A549 (cell line): ENCODE measurements around the gene EEF2KMT. TPM values are rescaled to one million over a fixed set of nuclear protein-coding genes. Genes with fewer than 3 reads are reported as not detected.
"Not testable (repeated sequence)": the region's sequence is repeated elsewhere in the genome, so short reads cannot be mapped to it uniquely, and the experiment has no call there.

Source experiments
- ATAC-seq, 2 experiments: fragments of 200-7000 bp in 1 of 2; fragments of >200 bp in 1 of 2; cut with Nextera tagmentation in 1 of 2; cut with Tn5 transposase in 1 of 2; 3 replicates each; pipeline versions ENCODE4 v1.8.0 to v1.9.1; 2018 to 2020; ENCODE audit warnings: mild to moderate bottlenecking in 1 of 2, moderate library complexity in 1 of 2
- CTCF ChIA-PET: fragments of 300-600 bp; sonication (Branson Sonifier 250); formaldehyde crosslinking; extraction: SDS; loops from one replicate; lab custom pipeline; 2021; ENCODE audit warnings: antibody characterized with exemption, inconsistent platforms; lab: Yijun Ruan, JAX
- POLR2A ChIA-PET: fragments of 350-600 bp; formaldehyde crosslinking; extraction: SDS; loops from one replicate; lab custom pipeline; 2021; ENCODE audit warnings: antibody characterized with exemption, inconsistent platforms; lab: Yijun Ruan, JAX
- DNase-seq, 2 experiments: peaks; one replicate each; pipeline versions ENCODE4 v3.0.0 to v3.0.0-alpha.2; 2011 to 2016; ENCODE audit warnings: low read depth in 1 of 2, low spot score in 1 of 2
- FAIRE-seq: peaks from 2 replicates; lab custom pipeline; 2011; peaks lifted over from hg19 to GRCh38; lab: Jason Lieb, UNC
- H3K27ac ChIP-seq, 2 experiments: fragments of >200 bp; sonication (Bioruptor Twin); formaldehyde crosslinking; 3 replicates each; pipeline ENCODE4 v1.5.1; 2016 to 2017
- H3K4me1 ChIP-seq: fragments of >200 bp; sonication (Bioruptor Twin); formaldehyde crosslinking; 3 replicates; pipeline ENCODE4 v1.6.1; 2016
- H3K4me2 ChIP-seq: fragments of >200 bp; sonication (Bioruptor Twin); formaldehyde crosslinking; 3 replicates; pipeline ENCODE4 v1.6.1; 2016
- H3K4me3 ChIP-seq: fragments of >200 bp; sonication (Bioruptor Twin); formaldehyde crosslinking; 3 replicates; pipeline ENCODE4 v1.5.1; 2016
- H3K9me3 ChIP-seq: fragments of >200 bp; sonication (Bioruptor Twin); formaldehyde crosslinking; 3 replicates; pipeline ENCODE4 v1.6.1; 2016
- CBX2 ChIP-seq: fragments of 200-600 bp; sonication (generic); IDR thresholded peaks from 2 replicates; pipeline ENCODE4 v1.6.1; 2016; ENCODE audit warnings: low read depth, mild to moderate bottlenecking, borderline replicate concordance
- CEBPB ChIP-seq, 2 experiments: fragments of >200 bp in 1 of 2; sonication (Bioruptor Twin) in 1 of 2; formaldehyde crosslinking in 1 of 2; IDR thresholded peaks; 2 replicates each; pipeline ENCODE4 v1.6.1; 2012 to 2016
- CHD4 ChIP-seq: fragments of 200-600 bp; sonication (generic); IDR thresholded peaks from 2 replicates; pipeline ENCODE4 v1.6.1; 2016; ENCODE audit warnings: antibody characterized with exemption, mild to moderate bottlenecking, borderline replicate concordance
- CTCF ChIP-seq: fragments of >200 bp; sonication (Bioruptor Twin); formaldehyde crosslinking; IDR thresholded peaks from 3 replicates; pipeline ENCODE4 v1.5.1; 2016
- EHMT2 ChIP-seq: fragments of 200-600 bp; sonication (generic); IDR thresholded peaks from 2 replicates; pipeline ENCODE4 v1.6.1; 2016; ENCODE audit warnings: antibody characterized with exemption, low read depth, mild to moderate bottlenecking, moderate library complexity
- ESRRA ChIP-seq: fragments of 150-350 bp; IDR thresholded peaks from 2 replicates; pipeline ENCODE4 v1.6.1; 2014; ENCODE audit warnings: mild to moderate bottlenecking, low read length, borderline replicate concordance
- GATA3 ChIP-seq: IDR thresholded peaks from 2 replicates; pipeline ENCODE4 v1.6.1; 2012; ENCODE audit warnings: borderline replicate concordance
- HDAC2 ChIP-seq: fragments of 200-600 bp; sonication (generic); IDR thresholded peaks from 2 replicates; pipeline ENCODE4 v1.6.1; 2016
- HOXB13 ChIP-seq: fragments of 250-450 bp; sonication (Bioruptor Pico); IDR thresholded peaks from 2 replicates; pipeline ENCODE4 v1.5.0; 2020; ENCODE audit warnings: low read depth, mild to moderate bottlenecking, moderate library complexity
- JUN ChIP-seq, 2 experiments: fragments of >200 bp; sonication (Bioruptor Twin); formaldehyde crosslinking; IDR thresholded peaks; 2 replicates in 1 of 2; 3 replicates in 1 of 2; pipeline ENCODE4 v1.6.1; 2016 to 2017
- KDM5A ChIP-seq: fragments of 200-600 bp; sonication (generic); IDR thresholded peaks from 2 replicates; pipeline ENCODE4 v1.6.1; 2016; ENCODE audit warnings: antibody characterized with exemption, mild to moderate bottlenecking
- MAFK ChIP-seq: fragments of 450-650 bp; IDR thresholded peaks from 2 replicates; pipeline ENCODE4 v1.6.1; 2014; ENCODE audit not compliant: partially characterized antibody
- NR3C1 ChIP-seq: fragments of >200 bp; sonication (Bioruptor Twin); formaldehyde crosslinking; IDR thresholded peaks from 3 replicates; pipeline ENCODE4 v1.6.1; 2017
- PHF8 ChIP-seq: fragments of 200-600 bp; sonication (generic); IDR thresholded peaks from 2 replicates; pipeline ENCODE4 v1.6.1; 2016; ENCODE audit warnings: low read depth, mild to moderate bottlenecking, antibody characterized with exemption, moderate library complexity, borderline replicate concordance
- RARB ChIP-seq: fragments of 250-450 bp; sonication (Bioruptor Pico); IDR thresholded peaks from 2 replicates; pipeline ENCODE4 v1.8.0; 2021; ENCODE audit warnings: mild to moderate bottlenecking, moderate library complexity
- SREBF2 ChIP-seq: fragments of 450-650 bp; IDR thresholded peaks from 2 replicates; pipeline ENCODE4 v1.6.1; 2014; ENCODE audit warnings: mild to moderate bottlenecking, moderate library complexity
- TFCP2L1 ChIP-seq: fragments of 250-450 bp; sonication (Bioruptor Pico); IDR thresholded peaks from 2 replicates; pipeline ENCODE4 v1.5.0; 2021; ENCODE audit warnings: mild to moderate bottlenecking
- WGBS: methylation state at CpG from one replicate; pipeline ENCODE4 v1.1.6; 2017; ENCODE audit errors: missing lambda C conversion rate; 5-methylcytosine and 5-hydroxymethylcytosine counted together
- polyA plus RNA-seq, 4 experiments: library from polyadenylated mRNA; depleted of rRNA in 3 of 4; stranded (reverse); fragments of >200 nt; fragmentation: RNase III in 1 of 4; extraction: RNeasy Plus Mini Kit Qiagen cat#74134 plus additional on column Dnase treatment in 1 of 4; gene quantifications; 2 replicates in 3 of 4; 3 replicates in 1 of 4; pipeline ENCODE4 v1.2.3, GENCODE V29; 2011 to 2017
- TF ChIP-seq, protein P1 (sequence below): fragments of 450-650 bp; IDR thresholded peaks from 2 replicates; pipeline ENCODE4 v1.6.1; 2014; ENCODE audit warnings: antibody characterized with exemption
- TF ChIP-seq, protein P2 (sequence below): IDR thresholded peaks from 2 replicates; pipeline ENCODE4 v1.6.1; 2012

EEF2KMT gene
- polyA plus RNA-seq, 2 of the 4 experiments (the other 2 are of a cell fraction): 14.8 to 22.1 TPM

DNA sequence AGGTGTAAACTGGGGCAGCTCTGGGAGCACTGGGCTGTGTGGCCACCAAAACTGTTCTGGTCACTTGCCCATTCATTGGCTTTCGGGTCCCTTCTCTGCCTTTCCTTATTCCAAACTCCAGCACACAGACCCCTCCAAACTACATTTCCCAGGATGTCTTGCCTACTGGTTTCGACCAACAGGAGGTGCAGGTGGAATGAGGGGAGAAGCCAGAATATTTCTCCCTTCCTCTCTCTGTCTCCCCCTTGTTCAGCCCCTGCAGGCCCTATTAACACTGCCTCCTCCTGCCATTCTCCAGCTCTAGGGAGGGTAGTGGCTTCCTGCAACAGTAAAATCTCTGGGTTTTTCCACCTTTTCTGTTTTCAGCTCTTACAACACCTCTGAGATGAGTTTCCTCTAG, 50.7 kb downstream of the EEF2KMT start:
- no peak for DNase-seq
- no peak for FAIRE-seq
- 0% methylated on average over 2 of the region's 2 CpGs for WGBS
- H3K4me2 ChIP-seq: no peak overlapping the region
- TF ChIP-seq NR3C1: no peak
- no peak for TF ChIP-seq HDAC2
- TF ChIP-seq JUN (IDR thresholded peaks at IDR 0.05): no peak
- TF ChIP-seq KDM5A: no peak
- no peak for TF ChIP-seq HOXB13 (CRISPR knock-in tag)
- TF ChIP-seq GATA3: no peak
- no peak for TF ChIP-seq CBX2
- TF ChIP-seq CTCF: no peak
- no peak for TF ChIP-seq TFCP2L1 (CRISPR knock-in tag)
- TF ChIP-seq CHD4: no peak
- TF ChIP-seq SREBF2: no peak
- no peak for TF ChIP-seq EHMT2
- no peak for TF ChIP-seq PHF8
- no peak for TF ChIP-seq ESRRA
- no peaks in the 10 kb centered on the region for H3K9me3 ChIP-seq
- H3K4me3 ChIP-seq: no peak overlapping the region
- ChIA-PET POLR2A (no interaction called here), CTCF (interaction anchor here (1.2 kb wide), 2 partner anchors 10 to 11 kb away, joined by 5 read pairs; no protein-coding TSS in a partner anchor)
- H3K27ac ChIP-seq: no peak overlapping the region
- no peak for ATAC-seq
- H3K4me1 ChIP-seq: no peaks in the 10 kb centered on the region; the same call in 2 of the 3 replicates

DNA sequence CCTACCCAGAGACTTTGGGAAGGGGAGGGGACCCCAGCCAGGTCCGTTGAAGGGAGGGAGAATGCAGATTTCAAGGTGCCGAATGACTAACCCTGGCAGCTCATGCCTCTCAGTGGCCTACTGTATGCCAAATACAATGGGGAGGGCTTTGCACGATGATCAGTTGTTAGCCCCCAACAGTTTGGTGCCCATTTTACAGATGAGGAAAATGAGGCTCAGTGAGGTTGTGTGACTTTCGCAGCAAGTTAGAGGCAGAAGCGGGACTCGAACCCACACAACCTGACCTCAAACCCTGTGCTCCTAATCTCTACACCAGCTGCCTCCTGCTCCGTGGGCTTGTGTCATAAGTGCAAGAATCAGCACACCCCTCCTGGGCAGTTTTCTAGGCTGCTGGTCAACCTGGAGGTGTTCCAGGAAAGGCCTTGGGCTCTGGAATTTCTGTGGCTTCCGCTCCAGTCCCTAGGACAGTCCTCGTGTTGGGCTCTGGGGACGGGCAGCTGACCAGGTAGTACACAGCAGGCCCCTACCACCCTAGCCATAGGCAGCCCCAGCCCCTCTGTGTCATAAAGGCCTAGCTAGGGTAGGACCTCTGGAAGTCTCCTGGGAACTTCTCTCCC, 52.0 kb downstream of the EEF2KMT start:
- no peak overlapping the region for H3K27ac ChIP-seq
- ChIA-PET POLR2A (no interaction called here), CTCF (interaction anchor here (0.6 to 1.3 kb wide), 5 partner anchors 8 to 323 kb away, joined by 3 read pairs; no protein-coding TSS in a partner anchor)
- WGBS: 45% methylated on average over 10 of the region's 10 CpGs
- ATAC-seq (no peak), DNase-seq (no peak), FAIRE-seq (no peak)
- peaks cover 3% of the 10 kb centered on the region; the same call in 1 of the 3 replicates for H3K4me1 ChIP-seq
- H3K4me3 ChIP-seq: no peak overlapping the region
- no peak overlapping the region for H3K4me2 ChIP-seq
- TF ChIP-seq MAFK (no peak), CEBPB (IDR thresholded peaks at IDR 0.05) (no peak), RARB (CRISPR knock-in tag) (no peak), EHMT2 (no peak)
- TF ChIP-seq, protein P1, sequence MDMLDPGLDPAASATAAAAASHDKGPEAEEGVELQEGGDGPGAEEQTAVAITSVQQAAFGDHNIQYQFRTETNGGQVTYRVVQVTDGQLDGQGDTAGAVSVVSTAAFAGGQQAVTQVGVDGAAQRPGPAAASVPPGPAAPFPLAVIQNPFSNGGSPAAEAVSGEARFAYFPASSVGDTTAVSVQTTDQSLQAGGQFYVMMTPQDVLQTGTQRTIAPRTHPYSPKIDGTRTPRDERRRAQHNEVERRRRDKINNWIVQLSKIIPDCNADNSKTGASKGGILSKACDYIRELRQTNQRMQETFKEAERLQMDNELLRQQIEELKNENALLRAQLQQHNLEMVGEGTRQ: no peak
- TF ChIP-seq, protein P2, sequence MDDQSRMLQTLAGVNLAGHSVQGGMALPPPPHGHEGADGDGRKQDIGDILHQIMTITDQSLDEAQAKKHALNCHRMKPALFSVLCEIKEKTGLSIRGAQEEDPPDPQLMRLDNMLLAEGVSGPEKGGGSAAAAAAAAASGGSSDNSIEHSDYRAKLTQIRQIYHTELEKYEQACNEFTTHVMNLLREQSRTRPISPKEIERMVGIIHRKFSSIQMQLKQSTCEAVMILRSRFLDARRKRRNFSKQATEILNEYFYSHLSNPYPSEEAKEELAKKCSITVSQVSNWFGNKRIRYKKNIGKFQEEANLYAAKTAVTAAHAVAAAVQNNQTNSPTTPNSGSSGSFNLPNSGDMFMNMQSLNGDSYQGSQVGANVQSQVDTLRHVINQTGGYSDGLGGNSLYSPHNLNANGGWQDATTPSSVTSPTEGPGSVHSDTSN: no peak
- H3K9me3 ChIP-seq: no peaks in the 10 kb centered on the region

DNA sequence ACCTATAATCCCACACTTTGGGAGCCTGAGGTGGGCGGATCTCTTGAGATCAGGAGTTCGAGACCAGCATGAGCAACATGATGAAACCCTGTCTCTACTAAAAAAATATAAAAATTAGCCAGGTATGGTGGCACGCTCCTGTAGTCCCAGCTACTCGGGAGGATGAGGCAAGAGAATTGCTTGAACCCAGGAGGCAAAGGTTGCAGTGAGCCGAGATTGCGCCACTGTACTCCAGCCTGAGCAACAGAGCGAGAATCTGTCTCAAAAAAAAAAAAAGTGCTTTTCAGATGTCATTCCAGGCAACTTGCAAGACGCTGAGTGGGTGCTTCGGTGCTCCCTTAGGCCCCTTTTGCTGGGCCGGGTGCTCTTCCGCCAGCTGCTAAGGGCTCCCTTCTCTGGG, 53.0 kb downstream of the EEF2KMT start:
- H3K4me1 ChIP-seq, ATAC-seq, H3K9me3 ChIP-seq, H3K4me3 ChIP-seq, H3K4me2 ChIP-seq, POLR2A ChIA-PET, FAIRE-seq, H3K27ac ChIP-seq, DNase-seq: not testable (repeated sequence)
- 50% methylated on average over 11 of the region's 11 CpGs for WGBS
- CTCF ChIA-PET: interaction anchor here (0.7 to 1.3 kb wide), 3 partner anchors 9 to 16 kb away, joined by 3 read pairs; no protein-coding TSS in a partner anchor
